ENCODE measurements around the gene PALM3. TPM values are rescaled to one million over a fixed set of nuclear protein-coding genes. Genes with fewer than 3 reads are reported as not detected.
A peak's percentile ranks its signal among the peaks of the same experiment; 100 is the strongest.

Gene PALM3
- total RNA-seq, 1 donor from 2014 or later, result 1.7 TPM

DNA sequence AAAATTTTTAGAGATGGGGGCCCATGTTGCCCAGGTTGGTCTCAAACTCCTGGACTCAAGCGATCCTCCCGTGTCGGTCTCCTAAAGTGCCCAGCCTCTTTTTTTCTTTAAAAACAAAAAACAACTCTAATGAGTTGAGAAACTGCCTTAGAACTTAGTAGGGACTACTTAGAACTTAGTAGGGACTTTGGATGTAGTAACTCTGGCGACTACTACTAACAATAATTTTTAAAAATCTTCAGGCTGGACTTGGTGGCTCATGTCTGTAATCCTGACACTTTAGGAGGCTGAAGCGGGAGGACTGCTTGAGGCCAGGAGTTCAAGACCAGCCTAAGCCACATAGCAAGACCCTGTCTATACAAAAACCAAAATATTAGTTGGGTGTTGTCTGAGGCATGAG, 24.2 kb upstream of the PALM3 start:
- intact Hi-C loops (cut with DNase I), result no loop called here
- H3K27me3 ChIP-seq, result no peaks in the 10 kb centered on the region
- H3K4me1 ChIP-seq, result peaks cover 7 to 12% of the 10 kb centered on the region in 2 donors
- H3K27ac ChIP-seq, result no peak overlapping the region
- no peak for DNase-seq (ENCODE audit: low spot score in 2 of 2)
- H3K9me3 ChIP-seq, result no peaks in the 10 kb centered on the region
- peaks cover 5 to 12% of the 10 kb centered on the region in 2 donors for H3K36me3 ChIP-seq
- TF ChIP-seq, protein P1, sequence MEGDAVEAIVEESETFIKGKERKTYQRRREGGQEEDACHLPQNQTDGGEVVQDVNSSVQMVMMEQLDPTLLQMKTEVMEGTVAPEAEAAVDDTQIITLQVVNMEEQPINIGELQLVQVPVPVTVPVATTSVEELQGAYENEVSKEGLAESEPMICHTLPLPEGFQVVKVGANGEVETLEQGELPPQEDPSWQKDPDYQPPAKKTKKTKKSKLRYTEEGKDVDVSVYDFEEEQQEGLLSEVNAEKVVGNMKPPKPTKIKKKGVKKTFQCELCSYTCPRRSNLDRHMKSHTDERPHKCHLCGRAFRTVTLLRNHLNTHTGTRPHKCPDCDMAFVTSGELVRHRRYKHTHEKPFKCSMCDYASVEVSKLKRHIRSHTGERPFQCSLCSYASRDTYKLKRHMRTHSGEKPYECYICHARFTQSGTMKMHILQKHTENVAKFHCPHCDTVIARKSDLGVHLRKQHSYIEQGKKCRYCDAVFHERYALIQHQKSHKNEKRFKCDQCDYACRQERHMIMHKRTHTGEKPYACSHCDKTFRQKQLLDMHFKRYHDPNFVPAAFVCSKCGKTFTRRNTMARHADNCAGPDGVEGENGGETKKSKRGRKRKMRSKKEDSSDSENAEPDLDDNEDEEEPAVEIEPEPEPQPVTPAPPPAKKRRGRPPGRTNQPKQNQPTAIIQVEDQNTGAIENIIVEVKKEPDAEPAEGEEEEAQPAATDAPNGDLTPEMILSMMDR (IDR thresholded peaks at IDR 0.05), result no peak
- no peak overlapping the region for H3K4me3 ChIP-seq

DNA sequence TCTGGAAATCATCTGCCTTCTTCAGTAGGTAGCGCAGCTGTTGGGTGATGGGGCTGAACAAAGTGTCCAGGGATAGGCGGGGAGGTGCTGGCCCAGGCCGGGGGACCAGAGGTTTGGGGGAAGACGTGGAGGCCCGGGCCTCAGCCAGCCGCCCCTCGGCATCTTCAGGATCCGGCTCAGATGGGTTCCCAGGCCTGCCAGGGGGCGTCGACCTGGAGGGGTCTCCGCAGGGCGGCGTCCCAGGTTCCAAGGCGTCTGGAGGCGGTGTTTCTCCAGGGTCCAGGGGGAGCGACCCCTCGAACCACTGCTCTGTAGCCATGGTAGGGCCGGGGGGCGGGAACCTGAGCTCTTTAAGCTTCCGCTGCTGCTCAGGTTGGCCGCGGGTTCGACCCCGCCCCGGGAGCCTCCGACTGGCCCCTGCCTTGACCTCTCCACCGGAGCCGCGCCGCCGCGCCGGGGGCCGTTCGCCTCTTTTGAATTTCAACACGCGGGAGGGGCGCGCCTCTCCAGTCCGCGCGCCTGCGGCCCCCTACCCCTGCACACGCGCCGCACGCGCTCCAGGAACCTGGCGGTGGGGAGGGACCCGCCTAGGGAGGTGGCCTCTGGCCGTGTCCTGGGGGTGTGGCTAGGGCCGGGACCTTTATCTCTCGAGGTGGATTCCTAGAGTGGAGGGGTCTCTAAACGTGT, 23.6 kb upstream of the PALM3 start, which contains the start of gene C19orf67:
C19orf67 (minus strand) TSS at position 475 of the 687 bp plus-strand sequence; CDS start at position 319, 156 bp downstream.
- no peaks in the 10 kb centered on the region for H3K9me3 ChIP-seq
- no peak for DNase-seq (ENCODE audit: low spot score in 2 of 2)
- H3K4me1 ChIP-seq, result peaks cover 7 to 17% of the 10 kb centered on the region in 2 donors
- no peaks in the 10 kb centered on the region for H3K27me3 ChIP-seq
- peaks cover 5 to 12% of the 10 kb centered on the region in 2 donors for H3K36me3 ChIP-seq
- no peak within 1 kb of the TSS for H3K27ac ChIP-seq
- no peak within 1 kb of the TSS for H3K4me3 ChIP-seq
- intact Hi-C loops (cut with DNase I), result no loop called here
- TF ChIP-seq, protein P1 (IDR thresholded peaks at IDR 0.05), result no peak

DNA sequence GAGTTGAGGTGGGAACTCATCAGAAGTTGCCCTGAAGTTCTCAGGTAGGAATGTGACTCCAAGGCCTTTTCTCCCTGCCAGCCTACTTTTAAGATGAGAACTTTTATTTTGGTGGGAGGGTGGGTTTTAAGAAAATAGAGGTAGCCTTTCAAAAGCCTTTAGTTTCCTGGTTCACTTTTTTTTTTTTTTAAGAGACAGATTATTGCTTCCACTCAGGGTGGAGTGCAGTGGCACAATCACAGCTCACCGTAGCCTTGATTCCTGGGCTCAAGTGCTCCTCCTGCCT, 20.7 kb upstream of the PALM3 start:
- TF ChIP-seq, protein P1 (IDR thresholded peaks at IDR 0.05), result no peak
- Histone ChIP-seq H3K4me1 (peaks cover 4 to 14% of the 10 kb centered on the region in 2 donors), H3K36me3 (no peaks in the 10 kb centered on the region), H3K4me3 (peak overlapping the region in 1 of 2 donors; percentile 93), H3K9me3 (no peaks in the 10 kb centered on the region), H3K27ac (peak overlapping the region; percentile 92 to 97), H3K27me3 (no peaks in the 10 kb centered on the region)
- intact Hi-C loops (cut with DNase I), result loop anchor here (5.0 kb wide), 2 partner anchors 335 to 415 kb away; partner anchors contain the start of gene GIPC1
- no peak for DNase-seq (ENCODE audit: low spot score in 2 of 2)

DNA sequence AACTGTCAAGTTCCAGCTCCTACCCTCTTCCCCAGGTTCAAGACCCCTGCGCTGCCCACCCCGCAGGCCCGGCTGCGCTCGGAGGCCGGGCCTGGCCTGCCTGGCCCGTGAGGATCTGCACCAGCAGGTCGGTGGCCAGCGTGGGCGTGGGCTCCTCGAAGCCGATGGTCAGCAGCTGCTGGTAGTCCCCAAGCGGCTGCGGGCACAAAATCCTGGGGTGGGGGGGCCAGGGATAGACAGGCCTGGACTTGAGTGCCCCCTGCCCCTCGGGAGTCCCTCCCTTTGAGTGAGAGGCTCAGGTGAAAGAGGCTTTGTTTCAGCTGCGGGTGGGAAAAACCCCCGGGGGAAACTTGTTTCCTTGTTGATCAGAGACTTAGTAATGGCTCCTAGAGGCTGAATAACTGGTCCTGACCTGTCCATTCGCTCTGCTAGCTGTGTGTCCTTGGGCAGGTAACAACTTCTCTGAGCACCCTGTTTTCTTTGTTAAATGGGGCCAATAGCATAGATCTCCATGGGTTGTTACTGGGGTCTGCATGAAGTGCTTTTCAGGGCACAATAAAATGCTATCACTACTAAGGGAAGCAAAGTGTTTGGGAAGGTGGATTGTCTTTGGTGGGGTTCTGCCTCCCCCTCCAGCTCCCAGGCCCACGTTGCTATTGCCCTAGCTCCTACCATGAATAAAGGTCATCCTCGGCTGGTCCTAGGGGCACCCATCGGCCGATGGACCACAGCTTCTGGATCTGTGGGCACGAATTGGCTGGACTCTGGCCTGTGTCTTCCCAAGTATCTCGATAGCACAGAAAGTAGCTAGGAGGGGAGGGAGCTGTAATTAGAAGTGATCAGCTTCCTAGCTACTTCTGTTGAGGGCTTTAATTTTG, 20.2 kb upstream of the PALM3 start:
- intact Hi-C loops (cut with DNase I), result loop anchor here (2.0 to 5.0 kb wide), 3 partner anchors 35 to 415 kb away; partner anchors contain the start of genes GIPC1 and PRKACA
- peaks cover 4 to 14% of the 10 kb centered on the region in 2 donors for H3K4me1 ChIP-seq

More for the DNA sequence above, 20.2 kb upstream of the PALM3 start:
- peak in 1 of 2 donors; percentile 77 for DNase-seq (ENCODE audit: low spot score in 2 of 2)
- H3K4me3 ChIP-seq, result peak overlapping the region; percentile 80 to 93
- TF ChIP-seq, protein P1 (IDR thresholded peaks at IDR 0.05), result no peak
- no peaks in the 10 kb centered on the region for H3K36me3 ChIP-seq
- H3K27ac ChIP-seq, result peak overlapping the region; percentile 92 to 97
- H3K9me3 ChIP-seq, result no peaks in the 10 kb centered on the region
- no peaks in the 10 kb centered on the region for H3K27me3 ChIP-seq

All from ascending aorta (tissue), 2 donors.